Neural cell (in vitro differentiated cells): Measurements from ENCODE around the gene CHM.

Experiments used
- EP300 ChIP-seq: fragments of 450-650 bp; conservative IDR thresholded peaks from 2 replicates; pipeline ENCODE4 v1.6.1; 2014; ENCODE audit warnings: antibody characterized with exemption, mild to moderate bottlenecking, moderate library complexity; ENCODE audit not compliant: poor library complexity, severe bottlenecking
- EZH2 ChIP-seq: fragments of 200-600, 300-800 bp; shearing (Covaris generic), sonication (generic); IDR thresholded peaks from 2 replicates; pipeline ENCODE4 v1.6.1; 2014; ENCODE audit warnings: antibody characterized with exemption, low read length, borderline replicate concordance, mild to moderate bottlenecking; ENCODE audit not compliant: insufficient read depth, poor library complexity, severe bottlenecking
- POLR2AphosphoS5 ChIP-seq: IDR thresholded peaks from 2 replicates; pipeline ENCODE4 v1.6.1; 2012
- RAD21 ChIP-seq: fragments of 450-650 bp; conservative IDR thresholded peaks from 2 replicates; pipeline ENCODE4 v1.6.1; 2014; ENCODE audit warnings: antibody characterized with exemption, mild to moderate bottlenecking, moderate library complexity
- SMC3 ChIP-seq: fragments of 450-650 bp; conservative IDR thresholded peaks from 2 replicates; pipeline ENCODE4 v1.6.1; 2014; ENCODE audit warnings: antibody characterized with exemption, mild to moderate bottlenecking, moderate library complexity; ENCODE audit not compliant: poor library complexity
- TAF1 ChIP-seq: IDR thresholded peaks from 2 replicates; pipeline ENCODE4 v1.6.1; 2012; ENCODE audit warnings: low read depth
- TF ChIP-seq, protein P1 (sequence below): fragments of 450-650 bp; IDR thresholded peaks from 2 replicates; pipeline ENCODE4 v1.5.1; 2014; ENCODE audit warnings: antibody characterized with exemption, mild to moderate bottlenecking, moderate library complexity; ENCODE audit not compliant: poor library complexity, severe bottlenecking
- TF ChIP-seq, protein P2 (sequence below): IDR thresholded peaks from 2 replicates; pipeline ENCODE4 v1.6.1; 2012; ENCODE audit warnings: borderline replicate concordance

DNA sequence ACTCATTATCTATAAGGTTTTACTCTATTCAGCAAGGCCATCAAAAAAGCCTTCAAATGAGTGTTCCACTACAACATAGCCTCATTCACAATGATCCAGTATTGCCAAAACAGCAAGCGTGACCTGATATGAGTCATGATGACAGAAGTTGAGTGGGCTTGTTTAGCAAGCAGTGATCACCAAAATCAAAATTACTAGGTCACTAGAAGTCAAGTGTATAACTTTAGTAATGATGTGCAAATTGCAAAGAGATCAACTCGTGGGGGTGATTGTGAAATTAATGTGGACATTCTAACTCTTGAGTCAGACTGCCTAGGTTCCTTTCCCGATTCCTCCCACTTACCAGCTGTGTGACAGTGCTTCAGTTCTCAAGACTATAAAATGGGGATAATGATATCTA, 124.5 kb downstream of the CHM start:
- TF ChIP-seq POLR2AphosphoS5 (no peak), EP300 (no peak), EZH2 (no peak), RAD21 (no peak), SMC3 (no peak), TAF1 (no peak)
- TF ChIP-seq, protein P1, sequence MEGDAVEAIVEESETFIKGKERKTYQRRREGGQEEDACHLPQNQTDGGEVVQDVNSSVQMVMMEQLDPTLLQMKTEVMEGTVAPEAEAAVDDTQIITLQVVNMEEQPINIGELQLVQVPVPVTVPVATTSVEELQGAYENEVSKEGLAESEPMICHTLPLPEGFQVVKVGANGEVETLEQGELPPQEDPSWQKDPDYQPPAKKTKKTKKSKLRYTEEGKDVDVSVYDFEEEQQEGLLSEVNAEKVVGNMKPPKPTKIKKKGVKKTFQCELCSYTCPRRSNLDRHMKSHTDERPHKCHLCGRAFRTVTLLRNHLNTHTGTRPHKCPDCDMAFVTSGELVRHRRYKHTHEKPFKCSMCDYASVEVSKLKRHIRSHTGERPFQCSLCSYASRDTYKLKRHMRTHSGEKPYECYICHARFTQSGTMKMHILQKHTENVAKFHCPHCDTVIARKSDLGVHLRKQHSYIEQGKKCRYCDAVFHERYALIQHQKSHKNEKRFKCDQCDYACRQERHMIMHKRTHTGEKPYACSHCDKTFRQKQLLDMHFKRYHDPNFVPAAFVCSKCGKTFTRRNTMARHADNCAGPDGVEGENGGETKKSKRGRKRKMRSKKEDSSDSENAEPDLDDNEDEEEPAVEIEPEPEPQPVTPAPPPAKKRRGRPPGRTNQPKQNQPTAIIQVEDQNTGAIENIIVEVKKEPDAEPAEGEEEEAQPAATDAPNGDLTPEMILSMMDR = no peak
- TF ChIP-seq, protein P2, sequence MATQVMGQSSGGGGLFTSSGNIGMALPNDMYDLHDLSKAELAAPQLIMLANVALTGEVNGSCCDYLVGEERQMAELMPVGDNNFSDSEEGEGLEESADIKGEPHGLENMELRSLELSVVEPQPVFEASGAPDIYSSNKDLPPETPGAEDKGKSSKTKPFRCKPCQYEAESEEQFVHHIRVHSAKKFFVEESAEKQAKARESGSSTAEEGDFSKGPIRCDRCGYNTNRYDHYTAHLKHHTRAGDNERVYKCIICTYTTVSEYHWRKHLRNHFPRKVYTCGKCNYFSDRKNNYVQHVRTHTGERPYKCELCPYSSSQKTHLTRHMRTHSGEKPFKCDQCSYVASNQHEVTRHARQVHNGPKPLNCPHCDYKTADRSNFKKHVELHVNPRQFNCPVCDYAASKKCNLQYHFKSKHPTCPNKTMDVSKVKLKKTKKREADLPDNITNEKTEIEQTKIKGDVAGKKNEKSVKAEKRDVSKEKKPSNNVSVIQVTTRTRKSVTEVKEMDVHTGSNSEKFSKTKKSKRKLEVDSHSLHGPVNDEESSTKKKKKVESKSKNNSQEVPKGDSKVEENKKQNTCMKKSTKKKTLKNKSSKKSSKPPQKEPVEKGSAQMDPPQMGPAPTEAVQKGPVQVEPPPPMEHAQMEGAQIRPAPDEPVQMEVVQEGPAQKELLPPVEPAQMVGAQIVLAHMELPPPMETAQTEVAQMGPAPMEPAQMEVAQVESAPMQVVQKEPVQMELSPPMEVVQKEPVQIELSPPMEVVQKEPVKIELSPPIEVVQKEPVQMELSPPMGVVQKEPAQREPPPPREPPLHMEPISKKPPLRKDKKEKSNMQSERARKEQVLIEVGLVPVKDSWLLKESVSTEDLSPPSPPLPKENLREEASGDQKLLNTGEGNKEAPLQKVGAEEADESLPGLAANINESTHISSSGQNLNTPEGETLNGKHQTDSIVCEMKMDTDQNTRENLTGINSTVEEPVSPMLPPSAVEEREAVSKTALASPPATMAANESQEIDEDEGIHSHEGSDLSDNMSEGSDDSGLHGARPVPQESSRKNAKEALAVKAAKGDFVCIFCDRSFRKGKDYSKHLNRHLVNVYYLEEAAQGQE = no peak
